GM12878 (cell line): ENCODE measurements around the gene GUCA2B.

Experiments
- IKZF2 ChIP-seq, 2 experiments: fragments of 450-650 bp; IDR thresholded peaks; 2 replicates each; pipeline ENCODE4 v1.6.1; 2017; ENCODE audit warnings: mild to moderate bottlenecking in 2 of 2, moderate library complexity in 2 of 2
- POLR2AphosphoS5 ChIP-seq: IDR thresholded peaks from 2 replicates; pipeline ENCODE4 v1.6.1; 2011; ENCODE audit warnings: mild to moderate bottlenecking, low read length, inconsistent platforms
- TF ChIP-seq, protein P1 (sequence below), 3 experiments: IDR thresholded peaks in 2 of 3; conservative IDR thresholded peaks in 1 of 3; 2 replicates each; pipeline ENCODE4 v1.5.1; 2011; ENCODE audit warnings: low read depth in 3 of 3, low read length in 3 of 3, mild to moderate bottlenecking in 3 of 3, control low read depth in 2 of 3, moderate library complexity in 2 of 3, inconsistent platforms in 1 of 3, mixed read lengths in 1 of 3; ENCODE audit not compliant: control insufficient read depth in 2 of 3, insufficient read depth in 1 of 3; ENCODE audit errors: extremely low read depth in 1 of 3
- TF ChIP-seq, protein P2 (sequence below): IDR thresholded peaks from 2 replicates; pipeline ENCODE4 v1.6.1; 2012; ENCODE audit warnings: low read depth, low read length, improper control_type of control experiment

DNA sequence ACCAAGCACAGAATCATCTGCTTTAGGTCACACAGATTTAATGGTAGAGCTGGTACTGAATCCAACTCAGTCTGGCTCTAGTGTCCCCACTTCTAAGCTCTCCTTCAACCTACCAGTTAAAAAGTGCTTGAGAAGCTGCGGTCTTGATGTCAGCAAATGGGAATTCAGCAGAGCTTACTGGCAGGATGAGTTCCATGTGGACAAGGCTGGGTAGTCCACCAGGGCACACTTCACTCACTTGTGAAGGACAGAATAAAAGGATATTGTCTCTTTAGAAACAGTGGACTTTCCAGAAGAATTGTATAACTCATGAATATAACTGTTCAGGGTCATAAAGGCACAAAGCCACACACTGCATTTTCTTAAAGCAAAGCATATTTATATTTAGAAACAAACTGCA lies 35.1 kb upstream of the GUCA2B start:
- TF ChIP-seq, protein P1, sequence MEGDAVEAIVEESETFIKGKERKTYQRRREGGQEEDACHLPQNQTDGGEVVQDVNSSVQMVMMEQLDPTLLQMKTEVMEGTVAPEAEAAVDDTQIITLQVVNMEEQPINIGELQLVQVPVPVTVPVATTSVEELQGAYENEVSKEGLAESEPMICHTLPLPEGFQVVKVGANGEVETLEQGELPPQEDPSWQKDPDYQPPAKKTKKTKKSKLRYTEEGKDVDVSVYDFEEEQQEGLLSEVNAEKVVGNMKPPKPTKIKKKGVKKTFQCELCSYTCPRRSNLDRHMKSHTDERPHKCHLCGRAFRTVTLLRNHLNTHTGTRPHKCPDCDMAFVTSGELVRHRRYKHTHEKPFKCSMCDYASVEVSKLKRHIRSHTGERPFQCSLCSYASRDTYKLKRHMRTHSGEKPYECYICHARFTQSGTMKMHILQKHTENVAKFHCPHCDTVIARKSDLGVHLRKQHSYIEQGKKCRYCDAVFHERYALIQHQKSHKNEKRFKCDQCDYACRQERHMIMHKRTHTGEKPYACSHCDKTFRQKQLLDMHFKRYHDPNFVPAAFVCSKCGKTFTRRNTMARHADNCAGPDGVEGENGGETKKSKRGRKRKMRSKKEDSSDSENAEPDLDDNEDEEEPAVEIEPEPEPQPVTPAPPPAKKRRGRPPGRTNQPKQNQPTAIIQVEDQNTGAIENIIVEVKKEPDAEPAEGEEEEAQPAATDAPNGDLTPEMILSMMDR (IDR thresholded peaks at IDR 0.05 in 2 of 3, conservative IDR thresholded peaks at IDR 0.05 in 1 of 3; ENCODE audit: control insufficient read depth in 2 of 3, extremely low read depth in 1 of 3, insufficient read depth in 1 of 3, low read depth in 3 of 3, low read length in 3 of 3): no peak
- TF ChIP-seq IKZF2 (IDR thresholded peaks at IDR 0.05) (no peak), POLR2AphosphoS5 (no peak)
- TF ChIP-seq, protein P2, sequence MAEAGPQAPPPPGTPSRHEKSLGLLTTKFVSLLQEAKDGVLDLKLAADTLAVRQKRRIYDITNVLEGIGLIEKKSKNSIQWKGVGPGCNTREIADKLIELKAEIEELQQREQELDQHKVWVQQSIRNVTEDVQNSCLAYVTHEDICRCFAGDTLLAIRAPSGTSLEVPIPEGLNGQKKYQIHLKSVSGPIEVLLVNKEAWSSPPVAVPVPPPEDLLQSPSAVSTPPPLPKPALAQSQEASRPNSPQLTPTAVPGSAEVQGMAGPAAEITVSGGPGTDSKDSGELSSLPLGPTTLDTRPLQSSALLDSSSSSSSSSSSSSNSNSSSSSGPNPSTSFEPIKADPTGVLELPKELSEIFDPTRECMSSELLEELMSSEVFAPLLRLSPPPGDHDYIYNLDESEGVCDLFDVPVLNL: no peak
